Kidney epithelial cell (primary cell): ENCODE data around the gene NEBL. TPM values are rescaled to one million over a fixed set of nuclear protein-coding genes. Genes with fewer than 3 reads are reported as not detected.

Source experiments
- DNase-seq: peaks from one replicate; pipeline ENCODE4 v3.0.0-alpha.2; 2010; ENCODE audit warnings: low read depth
- H3K27me3 ChIP-seq: 2 replicates; pipeline ENCODE4 v1.6.0; 2011; ENCODE audit warnings: low read length; ENCODE audit not compliant: control insufficient read depth, insufficient read depth
- H3K36me3 ChIP-seq: 2 replicates; pipeline ENCODE4 v1.5.1; 2011; ENCODE audit warnings: low read length; ENCODE audit not compliant: control insufficient read depth, insufficient read depth
- H3K4me3 ChIP-seq: 2 replicates; pipeline ENCODE4 v1.5.1; 2011; ENCODE audit warnings: low read depth, mild to moderate bottlenecking, control low read depth, low read length
- CTCF ChIP-seq: IDR thresholded peaks from 2 replicates; pipeline ENCODE4 v1.5.1; 2011; ENCODE audit warnings: mild to moderate bottlenecking, moderate library complexity, low read length, control low read depth, inconsistent platforms; ENCODE audit not compliant: insufficient read depth, poor library complexity, severe bottlenecking
- total RNA-seq: library from RNA; depleted of rRNA; stranded (reverse); fragments of >200 nt; gene quantifications from 2 replicates; pipeline ENCODE4 v1.2.3, GENCODE V29; 2015

NEBL gene
- total RNA-seq, 1 donor from 2014 or later, result 6.9 TPM

- no peaks in the 10 kb centered on the region for H3K27me3 ChIP-seq
- no peak overlapping the region for H3K4me3 ChIP-seq
- H3K36me3 ChIP-seq, result no peaks in the 10 kb centered on the region
- no peak for TF ChIP-seq CTCF
- DNase-seq, result no peak
Observed at GRCh38 chr10:20836401-20836800, 60.7 kb downstream of the NEBL start.

- Histone ChIP-seq H3K4me3 (no peak overlapping the region), H3K36me3 (no peaks in the 10 kb centered on the region), H3K27me3 (no peaks in the 10 kb centered on the region)
- DNase-seq, result no peak
- TF ChIP-seq CTCF, result no peak
Observed at GRCh38 chr10:20835335-20835734, 61.8 kb downstream of the NEBL start.

- Histone ChIP-seq H3K27me3 (no peaks in the 10 kb centered on the region), H3K36me3 (no peaks in the 10 kb centered on the region), H3K4me3 (no peak overlapping the region)
- no peak for TF ChIP-seq CTCF
- no peak for DNase-seq
Observed at GRCh38 chr10:20834825-20835224, 62.3 kb downstream of the NEBL start.

- no peaks in the 10 kb centered on the region for H3K27me3 ChIP-seq
- no peak for DNase-seq
- no peaks in the 10 kb centered on the region for H3K36me3 ChIP-seq
- no peak overlapping the region for H3K4me3 ChIP-seq
- no peak for TF ChIP-seq CTCF
Observed at GRCh38 chr10:20822825-20823224, 74.3 kb downstream of the NEBL start.

- TF ChIP-seq CTCF, result no peak
Observed at GRCh38 chr10:20817646-20818045, 79.5 kb downstream of the NEBL start.

GRCh38 chr10:20817116-20817515 lies 80.0 kb downstream of the NEBL start:
- Histone ChIP-seq H3K4me3 (no peak overlapping the region), H3K27me3 (no peaks in the 10 kb centered on the region), H3K36me3 (no peaks in the 10 kb centered on the region)
- no peak for TF ChIP-seq CTCF
- DNase-seq, result no peak

More at GRCh38 chr10:20817646-20818045, 79.5 kb downstream of the NEBL start:
- no peak overlapping the region for H3K4me3 ChIP-seq
- no peaks in the 10 kb centered on the region for H3K27me3 ChIP-seq
- no peak for DNase-seq
- no peaks in the 10 kb centered on the region for H3K36me3 ChIP-seq
